Stimulated activated CD4-positive, alpha-beta T cell treated with anti-CD3 and anti-CD28 coated beads, Interleukin-12 subunit alpha, Interleukin-12 subunit beta, amount 100 ng/mL, for 24 hours (primary cell): Measurements from ENCODE around the gene TBCC.
A peak's percentile ranks its signal among the peaks of the same experiment; 100 is the strongest.
"Not testable (repeated sequence)": the region's sequence is repeated elsewhere in the genome, so short reads cannot be mapped to it uniquely, and the experiment has no call there.

Experiments used
- DNase-seq, 2 experiments: peaks; one replicate each; pipeline ENCODE4 v3.0.0-alpha.2; 2020; ENCODE audit warnings: low read depth in 2 of 2

The TBCC gene

GRCh38 chr6:42733867-42734481 is 11.9 kb downstream of the TBCC start:
- not testable (repeated sequence) for DNase-seq

- no peak for DNase-seq
Measured at GRCh38 chr6:42729731-42730130, 16.2 kb downstream of the TBCC start.

GRCh38 chr6:42727627-42728026 is 18.3 kb downstream of the TBCC start:
- DNase-seq, result no peak

GRCh38 chr6:42727087-42727611 is 18.8 kb downstream of the TBCC start:
- no peak for DNase-seq

- peak; percentile 42 to 56 for DNase-seq
Measured at GRCh38 chr6:42726485-42727086, 19.3 kb downstream of the TBCC start.

GRCh38 chr6:42726026-42726425 is 19.9 kb downstream of the TBCC start:
- DNase-seq, result no peak

GRCh38 chr6:42724825-42725224 is 21.1 kb downstream of the TBCC start:
- DNase-seq, result no peak

- DNase-seq, result no peak
Measured at GRCh38 chr6:42722497-42722896, 23.4 kb downstream of the TBCC start, which contains the start of gene PRPH2. Gene PRPH2 (minus strand): TSS chr6:42722597. CDS start chr6:42722334, 263 bp downstream.

GRCh38 chr6:42720739-42721138 is 25.2 kb downstream of the TBCC start:
- no peak for DNase-seq

- no peak for DNase-seq
Measured at GRCh38 chr6:42715871-42716270, 30.0 kb downstream of the TBCC start.

- DNase-seq, result no peak
Measured at GRCh38 chr6:42714098-42714761, 31.7 kb downstream of the TBCC start.

- DNase-seq, result no peak
Measured at GRCh38 chr6:42711930-42712329, 34.0 kb downstream of the TBCC start.

GRCh38 chr6:42710316-42710715 is 35.6 kb downstream of the TBCC start:
- DNase-seq, result no peak

- no peak for DNase-seq
Measured at GRCh38 chr6:42709871-42710270, 36.0 kb downstream of the TBCC start.

GRCh38 chr6:42708096-42708495 is 37.8 kb downstream of the TBCC start:
- DNase-seq, result no peak

GRCh38 chr6:42707595-42707994 is 38.3 kb downstream of the TBCC start:
- no peak for DNase-seq

GRCh38 chr6:42704937-42705374 is 40.9 kb downstream of the TBCC start:
- no peak for DNase-seq

GRCh38 chr6:42704251-42704936 is 41.5 kb downstream of the TBCC start:
- no peak for DNase-seq

- DNase-seq, result not testable (repeated sequence)
Measured at GRCh38 chr6:42702786-42703185, 43.1 kb downstream of the TBCC start.

- DNase-seq, result no peak
Measured at GRCh38 chr6:42702200-42702599, 43.7 kb downstream of the TBCC start.

- DNase-seq, result no peak
Measured at GRCh38 chr6:42698217-42698616, 47.7 kb downstream of the TBCC start.

- no peak for DNase-seq
Measured at GRCh38 chr6:42697268-42697655, 48.6 kb downstream of the TBCC start.
